AG04450 (cell line): ENCODE results near the gene GLCCI1. TPM values are rescaled to one million over a fixed set of nuclear protein-coding genes. Genes with fewer than 3 reads are reported as not detected.
"Not testable (repeated sequence)": the region's sequence is repeated elsewhere in the genome, so short reads cannot be mapped to it uniquely, and the experiment has no call there.

Source experiments
- CTCF ChIA-PET: fragments of 300-600, 350-600 bp; formaldehyde crosslinking; extraction: SDS; loops from one replicate; lab custom pipeline; 2022; ENCODE audit warnings: antibody characterized with exemption, inconsistent platforms; lab: Charles Lee
- POLR2A ChIA-PET: fragments of 350-600 bp; formaldehyde crosslinking; extraction: SDS; loops from one replicate; lab custom pipeline; 2021; ENCODE audit warnings: antibody characterized with exemption, inconsistent platforms; lab: Yijun Ruan, JAX
- DNase-seq: peaks from one replicate; pipeline ENCODE4 v3.0.0-alpha.2; 2011; ENCODE audit warnings: low read depth, low spot score
- H3K27ac ChIP-seq: one replicate; pipeline ENCODE4 v1.5.1; 2012; ENCODE audit warnings: low read depth, low read length, control low read depth
- H3K27me3 ChIP-seq: one replicate; pipeline ENCODE4 v1.6.0; 2012; ENCODE audit warnings: low read length; ENCODE audit not compliant: control insufficient read depth, insufficient read depth
- H3K4me3 ChIP-seq: 2 replicates; pipeline ENCODE4 v1.5.1; 2011; ENCODE audit warnings: mild to moderate bottlenecking, low read depth, low read length, control low read depth
- H3K9me3 ChIP-seq: 2 replicates; pipeline ENCODE4 v1.5.1; 2012; ENCODE audit warnings: low read length; ENCODE audit not compliant: control insufficient read depth, insufficient read depth
- polyA plus RNA-seq: library from polyadenylated mRNA; depleted of rRNA; stranded (reverse); fragments of >200 nt; gene quantifications from 2 replicates; pipeline ENCODE4 v1.2.3, GENCODE V29; 2011
- TF ChIP-seq, protein P1 (sequence below): IDR thresholded peaks from 2 replicates; pipeline ENCODE4 v1.5.1; 2011; ENCODE audit warnings: low read depth, low read length, control low read depth, inconsistent platforms

The GLCCI1 gene
- polyA plus RNA-seq, 1 experiment = 13.5 TPM

GRCh38 chr7:7990441-7990761 is 21.8 kb downstream of the GLCCI1 start:
- H3K4me3 ChIP-seq = no peak overlapping the region
- H3K27me3 ChIP-seq = no peaks in the 10 kb centered on the region
- ChIA-PET CTCF (no interaction called here), POLR2A (no interaction called here)
- TF ChIP-seq, protein P1, sequence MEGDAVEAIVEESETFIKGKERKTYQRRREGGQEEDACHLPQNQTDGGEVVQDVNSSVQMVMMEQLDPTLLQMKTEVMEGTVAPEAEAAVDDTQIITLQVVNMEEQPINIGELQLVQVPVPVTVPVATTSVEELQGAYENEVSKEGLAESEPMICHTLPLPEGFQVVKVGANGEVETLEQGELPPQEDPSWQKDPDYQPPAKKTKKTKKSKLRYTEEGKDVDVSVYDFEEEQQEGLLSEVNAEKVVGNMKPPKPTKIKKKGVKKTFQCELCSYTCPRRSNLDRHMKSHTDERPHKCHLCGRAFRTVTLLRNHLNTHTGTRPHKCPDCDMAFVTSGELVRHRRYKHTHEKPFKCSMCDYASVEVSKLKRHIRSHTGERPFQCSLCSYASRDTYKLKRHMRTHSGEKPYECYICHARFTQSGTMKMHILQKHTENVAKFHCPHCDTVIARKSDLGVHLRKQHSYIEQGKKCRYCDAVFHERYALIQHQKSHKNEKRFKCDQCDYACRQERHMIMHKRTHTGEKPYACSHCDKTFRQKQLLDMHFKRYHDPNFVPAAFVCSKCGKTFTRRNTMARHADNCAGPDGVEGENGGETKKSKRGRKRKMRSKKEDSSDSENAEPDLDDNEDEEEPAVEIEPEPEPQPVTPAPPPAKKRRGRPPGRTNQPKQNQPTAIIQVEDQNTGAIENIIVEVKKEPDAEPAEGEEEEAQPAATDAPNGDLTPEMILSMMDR = no peak
- H3K27ac ChIP-seq = no peak overlapping the region
- DNase-seq = no peak
- H3K9me3 ChIP-seq = peaks cover 2% of the 10 kb centered on the region; the same call in 1 of the 2 replicates

DNA sequence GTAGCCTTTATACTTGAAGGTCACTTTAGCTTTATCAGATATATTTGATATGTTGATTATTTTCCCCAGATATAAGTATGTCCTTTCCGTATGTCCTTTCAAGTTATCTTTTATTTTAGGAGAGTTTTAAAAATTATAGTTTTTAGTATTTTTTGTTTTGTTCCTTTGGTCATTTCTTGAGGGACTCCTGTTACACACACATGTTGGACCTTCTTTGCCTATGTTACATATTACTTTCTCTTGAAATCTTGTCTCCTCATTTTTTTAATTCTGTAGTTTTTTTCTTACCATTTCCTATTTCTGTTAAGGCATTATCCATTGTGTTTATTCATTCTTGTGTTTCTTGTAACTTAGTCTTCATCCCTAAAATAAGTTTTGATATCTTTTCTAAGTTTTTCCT is 23.9 kb downstream of the GLCCI1 start:
- Histone ChIP-seq H3K27ac (no peak overlapping the region), H3K4me3 (no peak overlapping the region), H3K9me3 (peaks cover 2% of the 10 kb centered on the region; the same call in 1 of the 2 replicates), H3K27me3 (no peaks in the 10 kb centered on the region)
- ChIA-PET CTCF (interaction anchor here (0.6 kb wide), 1 partner anchor 311 kb away, joined by 3 read pairs; no protein-coding TSS in a partner anchor), POLR2A (no interaction called here)
- DNase-seq = no peak
- TF ChIP-seq, protein P1 = no peak

GRCh38 chr7:7995348-7995747 is 26.8 kb downstream of the GLCCI1 start:
- CTCF ChIA-PET = not testable (repeated sequence)

GRCh38 chr7:7996568-7996967 is 28.0 kb downstream of the GLCCI1 start:
- H3K27me3 ChIP-seq = no peaks in the 10 kb centered on the region
- no peak overlapping the region for H3K27ac ChIP-seq
- no peak for DNase-seq
- ChIA-PET POLR2A (no interaction called here), CTCF (no interaction called here)
- TF ChIP-seq, protein P1 = no peak
- no peak overlapping the region for H3K4me3 ChIP-seq
- peaks cover 2% of the 10 kb centered on the region; the same call in 1 of the 2 replicates for H3K9me3 ChIP-seq

More at GRCh38 chr7:7995348-7995747, 26.8 kb downstream of the GLCCI1 start:
- H3K27me3 ChIP-seq, H3K27ac ChIP-seq, POLR2A ChIA-PET, H3K9me3 ChIP-seq, H3K4me3 ChIP-seq, DNase-seq: not testable (repeated sequence)

GRCh38 chr7:8000315-8000941 is 31.8 kb downstream of the GLCCI1 start:
- H3K27me3 ChIP-seq = no peaks in the 10 kb centered on the region
- no peak overlapping the region for H3K27ac ChIP-seq
- DNase-seq = no peak
- ChIA-PET POLR2A (no interaction called here), CTCF (interaction anchor here (1.3 kb wide), 1 partner anchor 36 kb away, joined by 3 read pairs; no protein-coding TSS in a partner anchor)
- TF ChIP-seq, protein P1 = no peak
- no peaks in the 10 kb centered on the region for H3K9me3 ChIP-seq
- H3K4me3 ChIP-seq = no peak overlapping the region
